GM21423 (cell line): Measurements from ENCODE around the gene SLC38A6.

ENCODE experiments used
- ATAC-seq: cut with Tn5 transposase; IDR thresholded peaks from one replicate; pipeline ENCODE4 v1.9.1; 2021; ENCODE audit warnings: mild to moderate bottlenecking, moderate library complexity; ENCODE audit not compliant: unreplicated experiment

SLC38A6 gene

DNA sequence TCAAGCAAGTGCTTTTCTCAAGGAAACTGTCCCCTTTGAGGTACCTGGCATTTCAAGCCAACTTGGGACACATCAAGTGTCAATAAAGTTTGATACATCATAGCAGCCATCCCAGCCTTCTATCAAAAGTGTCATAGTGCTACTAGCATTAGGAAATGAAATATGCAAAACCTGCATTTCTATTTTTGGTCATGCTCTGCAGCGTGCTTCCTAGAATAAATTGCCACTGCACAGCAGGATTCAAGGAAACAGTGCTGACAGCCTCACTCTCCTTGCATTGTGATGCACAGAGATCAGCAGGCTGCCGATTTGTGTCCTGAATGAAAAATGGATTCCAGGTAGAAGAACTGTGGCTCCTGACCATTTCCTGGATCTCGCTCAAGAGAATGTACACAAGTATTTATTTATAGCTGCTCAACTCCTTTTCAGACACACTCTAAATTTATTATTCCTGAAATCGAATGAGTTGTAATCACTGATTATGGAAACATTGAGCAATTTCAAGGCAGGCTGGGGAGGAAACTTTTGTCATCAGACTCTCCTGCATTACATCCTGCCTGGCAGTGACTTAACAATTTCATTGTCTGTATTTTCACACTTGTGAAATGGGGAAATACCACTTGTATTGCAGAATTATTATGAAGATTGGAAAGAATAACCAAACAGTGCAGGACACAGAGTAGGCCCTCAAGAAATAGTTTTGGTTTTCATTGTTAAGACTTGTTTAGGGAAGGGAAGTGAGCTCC is 120.9 kb downstream of the SLC38A6 start:
- no peak for ATAC-seq
